HEK293 (cell line): Measurements from ENCODE around the gene PEX16.

ENCODE experiments used
- CTCF ChIA-PET: fragments of 350-600 bp; formaldehyde crosslinking; extraction: SDS; loops from one replicate; lab custom pipeline; 2021; ENCODE audit warnings: antibody characterized with exemption; lab: Yijun Ruan, JAX
- POLR2A ChIA-PET: fragments of 300-600 bp; formaldehyde crosslinking; extraction: SDS; loops from one replicate; lab custom pipeline; 2020; ENCODE audit warnings: antibody characterized with exemption, inconsistent platforms; lab: Yijun Ruan, JAX
- H3K27ac ChIP-seq: fragments of 200-500 bp; sonication (Bioruptor generic); 2 replicates; pipeline ENCODE4 v1.5.1; 2014; ENCODE audit warnings: low read depth, low read length, control low read depth, inconsistent platforms; ENCODE audit errors: extremely low read depth
- H3K36me3 ChIP-seq, 2 experiments: fragments of 200-500 bp in 1 of 2; sonication (Bioruptor generic) in 1 of 2; 1 replicate in 1 of 2; 2 replicates in 1 of 2; pipeline ENCODE4 v1.5.1; 2014 to 2017; ENCODE audit warnings: inconsistent platforms in 2 of 2, low read length in 2 of 2; ENCODE audit not compliant: control insufficient read depth in 2 of 2, insufficient read depth in 1 of 2
- H3K4me1 ChIP-seq: fragments of 200-500 bp; sonication (Bioruptor generic); 2 replicates; pipeline ENCODE4 v1.5.1; 2014; ENCODE audit warnings: mild to moderate bottlenecking, low read length, inconsistent platforms; ENCODE audit not compliant: control insufficient read depth, insufficient read depth
- H3K4me3 ChIP-seq: 2 replicates; pipeline ENCODE4 v1.5.1; 2011; ENCODE audit warnings: low read depth, mild to moderate bottlenecking, control low read depth, low read length, moderate library complexity
- H3K9me3 ChIP-seq: fragments of 200-500 bp; sonication (Bioruptor generic); 2 replicates; pipeline ENCODE4 v1.5.1; 2014; ENCODE audit warnings: low read depth, low read length, inconsistent platforms; ENCODE audit not compliant: control insufficient read depth, insufficient read depth
- GFI1B ChIP-seq: fragments of 450-650 bp; formaldehyde crosslinking; IDR thresholded peaks from 2 replicates; pipeline ENCODE4 v1.5.1; 2016; ENCODE audit warnings: missing biosample characterization, missing genetic modification characterization
- PBX3 ChIP-seq: sonication (generic); formaldehyde crosslinking; IDR thresholded peaks from 2 replicates; pipeline ENCODE4 v1.8.1; 2022; ENCODE audit warnings: mild to moderate bottlenecking, moderate library complexity, missing genetic modification reagents
- SCRT2 ChIP-seq: fragments of 450-650 bp; formaldehyde crosslinking; IDR thresholded peaks from 2 replicates; pipeline ENCODE4 v1.5.1; 2016; ENCODE audit warnings: missing biosample characterization, missing genetic modification characterization
- SP3 ChIP-seq: fragments of 450-650 bp; formaldehyde crosslinking; IDR thresholded peaks from 2 replicates; pipeline ENCODE4 v1.5.1; 2016; ENCODE audit warnings: missing biosample characterization, missing genetic modification characterization
- TCF7L2 ChIP-seq: IDR thresholded peaks from 2 replicates; pipeline ENCODE4 v1.6.1; 2011; ENCODE audit warnings: low read depth, mild to moderate bottlenecking, inconsistent platforms, low read length, moderate library complexity, borderline replicate concordance
- WT1 ChIP-seq: fragments of 450-650 bp; formaldehyde crosslinking; IDR thresholded peaks from 2 replicates; pipeline ENCODE4 v1.5.1; 2016; ENCODE audit warnings: missing biosample characterization, missing genetic modification characterization
- ZBTB11 ChIP-seq: fragments of 450-650 bp; formaldehyde crosslinking; conservative IDR thresholded peaks from 2 replicates; pipeline ENCODE4 v1.5.1; 2016; ENCODE audit warnings: low read depth, missing biosample characterization, missing genetic modification characterization
- ZBTB17 ChIP-seq: fragments of 450-650 bp; formaldehyde crosslinking; IDR thresholded peaks from 2 replicates; pipeline ENCODE4 v1.5.1; 2016; ENCODE audit warnings: missing biosample characterization, missing genetic modification characterization
- ZBTB20 ChIP-seq: fragments of 450-650 bp; formaldehyde crosslinking; IDR thresholded peaks from 2 replicates; pipeline ENCODE4 v1.5.1; 2016; ENCODE audit warnings: missing biosample characterization, missing genetic modification characterization
- ZBTB26 ChIP-seq: fragments of 450-650 bp; formaldehyde crosslinking; optimal IDR thresholded peaks from 2 replicates; pipeline ENCODE3; 2016; ENCODE audit warnings: missing biosample characterization, mild to moderate bottlenecking, missing genetic modification characterization
- ZFHX2 ChIP-seq: fragments of 450-650 bp; formaldehyde crosslinking; conservative IDR thresholded peaks from 2 replicates; pipeline ENCODE4 v1.5.1; 2016; ENCODE audit warnings: missing biosample characterization, missing genetic modification characterization
- ZIC2 ChIP-seq: fragments of 450-650 bp; formaldehyde crosslinking; IDR thresholded peaks from 2 replicates; pipeline ENCODE4 v1.5.1; 2016; ENCODE audit warnings: missing biosample characterization, missing genetic modification characterization
- ZNF10 ChIP-seq: fragments of 450-650 bp; formaldehyde crosslinking; IDR thresholded peaks from 2 replicates; pipeline ENCODE4 v1.5.1; 2017; ENCODE audit warnings: missing biosample characterization, missing genetic modification characterization
- ZNF148 ChIP-seq: fragments of 450-650 bp; formaldehyde crosslinking; IDR thresholded peaks from 2 replicates; pipeline ENCODE4 v1.5.0; 2017; ENCODE audit warnings: missing biosample characterization, missing genetic modification characterization, borderline replicate concordance
- ZNF184 ChIP-seq: fragments of 450-650 bp; IDR thresholded peaks from 2 replicates; pipeline ENCODE4 v1.5.1; 2018; ENCODE audit warnings: missing biosample characterization, mild to moderate bottlenecking, missing genetic modification characterization
- ZNF341 ChIP-seq: fragments of 450-650 bp; formaldehyde crosslinking; IDR thresholded peaks from 2 replicates; pipeline ENCODE4; 2016; ENCODE audit warnings: low read depth, missing biosample characterization, missing genetic modification characterization
- ZNF621 ChIP-seq: fragments of 450-650 bp; formaldehyde crosslinking; IDR thresholded peaks from 2 replicates; pipeline ENCODE4 v1.5.1; 2017; ENCODE audit warnings: missing biosample characterization, missing genetic modification characterization
- ZNF658 ChIP-seq: fragments of 450-650 bp; formaldehyde crosslinking; IDR thresholded peaks from 2 replicates; pipeline ENCODE4; 2016; ENCODE audit warnings: missing biosample characterization, missing genetic modification characterization

PEX16 gene

GRCh38 chr11:45886816-45887520, 30.7 kb downstream of the PEX16 start:
- H3K4me3 ChIP-seq = no peak overlapping the region
- no peaks in the 10 kb centered on the region for H3K9me3 ChIP-seq
- H3K27ac ChIP-seq = no peak overlapping the region
- ChIA-PET CTCF (interaction anchor here (0.6 to 1.2 kb wide), 2 partner anchors 14 to 15 kb away, joined by 3 to 6 read pairs; no protein-coding TSS in a partner anchor), POLR2A (no interaction called here)
- H3K36me3 ChIP-seq = no peaks in the 10 kb centered on the region
- TF ChIP-seq ZNF658 (tag by site-specific recombination) = no peak
- peak; percentile 48 for TF ChIP-seq ZIC2
- no peak for TF ChIP-seq ZBTB11 (tag by site-specific recombination)
- TF ChIP-seq ZBTB17 = no peak
- no peak for TF ChIP-seq ZNF184 (tag by site-specific recombination)
- peak; percentile 64 for TF ChIP-seq SCRT2 (tag by site-specific recombination)
- TF ChIP-seq GFI1B (tag by site-specific recombination) = no peak
- TF ChIP-seq ZNF621 (tag by site-specific recombination) = no peak
- H3K4me1 ChIP-seq = no peaks in the 10 kb centered on the region

- H3K36me3 ChIP-seq = peaks cover 0 to under 1% of the 10 kb centered on the region in 2 experiments; a peak in 1 of 3 replicates
- ChIA-PET CTCF (interaction anchor here (0.6 to 1.2 kb wide), 2 partner anchors 13 to 14 kb away, joined by 3 to 6 read pairs; no protein-coding TSS in a partner anchor), POLR2A (no interaction called here)
- no peaks in the 10 kb centered on the region for H3K4me1 ChIP-seq
- peak overlapping the region; percentile 37 for H3K4me3 ChIP-seq
- H3K27ac ChIP-seq = no peak overlapping the region; the same call in 1 of the 2 replicates
- H3K9me3 ChIP-seq = no peaks in the 10 kb centered on the region
- TF ChIP-seq ZFHX2 (tag by site-specific recombination) (0 out of 2 replicates have a peak, but pooled peaks have one; percentile 5), PBX3 (CRISPR knock-in tag) (no peak), ZNF148 (tag by site-specific recombination) (no peak), SP3 (tag by site-specific recombination) (no peak), ZNF10 (tag by site-specific recombination) (no peak), ZBTB26 (tag by site-specific recombination) (peak; percentile 25), WT1 (tag by site-specific recombination) (no peak), ZNF341 (peak; percentile 66), ZBTB20 (tag by site-specific recombination) (peak; percentile 64; the same call in 1 of the 2 replicates), TCF7L2 (no peak)
Measured at GRCh38 chr11:45885921-45886721, 31.6 kb downstream of the PEX16 start.
